HG03457 (cell line): ENCODE results near the gene BOLA2.
"Not testable (repeated sequence)": the region's sequence is repeated elsewhere in the genome, so short reads cannot be mapped to it uniquely, and the experiment has no call there.

Source experiments
- ATAC-seq: cut with Tn5 transposase; IDR thresholded peaks from one replicate; pipeline ENCODE4 v1.9.1; 2021; ENCODE audit warnings: moderate number of reproducible peaks; ENCODE audit not compliant: unreplicated experiment

BOLA2 gene

DNA sequence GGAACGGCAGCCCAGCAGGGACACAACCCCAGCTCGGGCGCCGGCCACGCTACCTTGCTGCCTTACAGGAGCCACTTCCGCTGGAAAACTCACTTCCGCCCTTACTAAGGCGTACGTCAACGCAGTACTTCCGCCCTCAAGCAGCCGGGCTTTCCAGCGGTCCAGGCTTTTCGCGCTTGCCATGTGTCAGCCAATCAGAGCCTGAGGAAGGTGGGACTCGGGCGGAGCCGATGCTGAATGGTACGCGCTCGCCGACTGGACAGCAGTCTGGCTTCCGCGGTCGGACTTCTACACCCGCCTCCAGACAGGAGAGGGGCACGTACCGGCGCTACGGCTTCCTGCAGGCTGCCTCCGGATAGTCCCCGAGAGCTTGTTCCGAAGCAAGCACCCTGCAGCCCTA, at the start of gene BOLA2, which contains the start of gene SLX1B:
TSS of gene BOLA2 (minus strand) at position 83 of the 400 bp plus-strand sequence. CDS start 98 bp downstream, outside the sequence.
TSS of gene SLX1B (plus strand) at position 265 of the 400 bp plus-strand sequence.
- peak; percentile 72 for ATAC-seq

GRCh38 chr16:29482276-29482675, 28.1 kb upstream of the BOLA2 start:
- ATAC-seq, result not testable (repeated sequence)

GRCh38 chr16:29472065-29472464, 17.9 kb upstream of the BOLA2 start:
- ATAC-seq, result not testable (repeated sequence)

GRCh38 chr16:29469660-29470059, 15.5 kb upstream of the BOLA2 start:
- ATAC-seq, result not testable (repeated sequence)

DNA sequence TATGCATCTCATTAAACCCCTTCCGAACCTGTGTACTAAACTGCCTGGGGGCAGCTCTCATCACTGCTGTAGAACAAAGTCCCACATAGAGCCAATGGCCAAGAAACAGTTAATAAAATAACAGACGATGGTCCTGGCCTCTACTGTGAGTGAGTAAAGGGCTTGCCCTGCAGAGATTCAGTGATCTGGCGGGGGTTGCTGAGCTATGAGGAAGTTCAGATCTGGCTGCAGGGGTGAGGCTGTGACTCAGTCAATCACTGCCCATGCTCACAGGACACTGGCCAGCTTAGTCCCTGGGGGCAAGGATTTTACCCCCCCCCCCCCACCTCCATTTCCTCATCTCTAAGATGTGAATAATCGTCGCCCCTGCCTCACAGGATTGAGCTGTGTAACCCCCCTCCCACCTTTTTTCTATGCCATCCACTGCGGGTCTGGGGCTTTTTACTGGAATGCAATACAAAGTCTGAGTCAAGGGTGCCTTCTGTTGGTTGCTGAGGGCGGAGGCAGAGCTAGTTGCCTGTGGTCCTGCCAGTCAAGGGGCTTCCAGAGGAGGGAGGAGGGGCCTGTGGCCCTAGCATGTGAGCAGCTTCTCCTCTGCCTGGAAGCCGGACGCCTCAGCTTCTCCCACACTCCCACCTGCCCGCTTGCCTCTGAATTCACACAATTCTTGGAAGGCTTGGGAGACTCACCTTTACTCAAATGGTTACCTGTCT, 13.7 kb upstream of the BOLA2 start:
- not testable (repeated sequence) for ATAC-seq

DNA sequence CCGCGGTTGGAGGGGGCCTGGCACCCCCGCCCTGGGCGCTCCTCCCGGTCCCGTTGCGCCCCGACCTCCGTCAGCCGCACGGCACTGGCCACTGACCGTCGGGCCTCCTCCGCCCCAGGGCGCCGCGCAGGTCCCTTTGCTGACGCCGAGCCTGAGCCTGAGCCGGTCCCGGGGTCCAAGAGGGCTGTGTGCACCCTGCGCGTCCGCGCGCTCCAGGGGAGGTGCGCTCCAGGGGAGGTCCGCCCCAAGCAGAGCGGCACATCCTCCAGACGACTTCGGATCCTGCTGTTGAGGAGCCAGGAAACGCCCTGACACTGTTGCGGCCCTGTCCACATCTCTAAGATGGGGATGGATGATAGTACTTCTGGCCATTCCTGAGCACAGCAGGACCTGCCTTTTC, 12.8 kb upstream of the BOLA2 start:
- ATAC-seq, result not testable (repeated sequence)

- ATAC-seq, result not testable (repeated sequence)
Measured at GRCh38 chr16:29465985-29466824, 12.1 kb upstream of the BOLA2 start.

GRCh38 chr16:29460647-29461030, 6.5 kb upstream of the BOLA2 start:
- not testable (repeated sequence) for ATAC-seq

- not testable (repeated sequence) for ATAC-seq
Measured at GRCh38 chr16:29459706-29460646, 5.8 kb upstream of the BOLA2 start, which contains the start of gene SULT1A4. SULT1A4 (plus strand) TSS chr16:29459913; CDS start chr16:29461386, 1,473 bp downstream.

GRCh38 chr16:29457660-29458059, 3.5 kb upstream of the BOLA2 start:
- not testable (repeated sequence) for ATAC-seq

DNA sequence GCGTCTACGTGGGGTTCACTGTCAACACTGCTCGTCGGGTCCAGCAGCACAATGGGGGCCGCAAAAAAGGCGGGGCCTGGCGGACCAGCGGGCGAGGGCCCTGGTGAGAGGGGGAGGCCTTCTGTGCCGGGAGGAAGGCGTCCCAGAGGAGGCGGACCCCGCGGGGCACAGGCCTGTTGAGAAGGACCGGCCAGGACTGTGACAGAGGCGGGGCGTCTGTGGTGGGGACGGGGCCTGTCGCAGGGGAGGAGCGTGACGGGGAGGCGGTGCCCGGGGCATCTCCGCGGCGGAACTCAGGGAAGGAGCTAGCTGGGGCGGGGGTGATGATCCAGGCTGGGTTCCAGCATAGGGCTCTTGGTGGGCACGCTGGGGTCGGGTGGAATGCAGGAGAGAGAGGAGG, 677 bp upstream of the BOLA2 start:
- ATAC-seq, result peak; percentile 44

- peak; percentile 5 for ATAC-seq
Measured at GRCh38 chr16:29453754-29454153, 397 bp downstream of the BOLA2 start.

GRCh38 chr16:29425390-29425789, 28.8 kb downstream of the BOLA2 start:
- ATAC-seq, result not testable (repeated sequence)

DNA sequence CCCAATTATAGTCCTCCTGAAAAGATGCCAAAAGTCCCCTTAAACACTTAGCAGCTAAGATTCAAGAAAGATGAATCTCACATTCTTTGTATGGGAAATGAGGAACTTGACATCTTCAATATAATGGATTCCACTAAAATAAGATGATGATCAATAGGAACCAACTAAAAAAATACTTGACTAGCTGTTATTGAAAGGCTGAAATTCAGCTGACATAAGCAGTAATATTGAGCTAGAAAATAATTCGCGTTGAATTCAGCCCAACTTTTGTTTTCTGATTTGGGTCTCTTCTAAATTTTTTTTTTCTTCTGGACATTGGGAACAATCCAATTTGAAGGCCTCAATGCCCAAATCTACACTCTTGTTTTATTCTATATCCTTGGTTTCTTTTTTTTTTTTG, 30.6 kb downstream of the BOLA2 start:
- ATAC-seq, result not testable (repeated sequence)

DNA sequence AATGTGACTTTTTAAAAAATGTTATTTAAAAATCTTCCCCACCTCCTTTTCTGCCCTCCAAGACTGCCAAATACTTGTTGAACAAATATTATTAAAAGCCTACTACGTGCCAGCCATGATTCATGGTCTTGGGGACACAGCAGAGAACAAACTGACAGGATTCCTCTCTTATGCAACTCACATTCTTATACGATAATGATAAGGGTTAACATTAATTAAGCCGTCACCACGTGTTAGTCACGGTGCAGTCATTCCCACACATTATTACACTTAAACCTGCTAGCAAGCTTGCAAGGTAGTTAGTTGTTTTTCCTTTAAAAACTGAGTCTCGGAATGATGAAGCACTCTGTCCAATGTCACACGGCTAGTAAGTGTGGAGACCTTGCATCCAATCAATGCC, 48.9 kb downstream of the BOLA2 start:
- not testable (repeated sequence) for ATAC-seq
